HG03064 (cell line): Measurements from ENCODE around the gene FSTL5.

Source experiments
- ATAC-seq: cut with Tn5 transposase; IDR thresholded peaks from one replicate; pipeline ENCODE4 v1.9.1; 2021; ENCODE audit warnings: low read depth; ENCODE audit not compliant: unreplicated experiment

FSTL5 gene

DNA sequence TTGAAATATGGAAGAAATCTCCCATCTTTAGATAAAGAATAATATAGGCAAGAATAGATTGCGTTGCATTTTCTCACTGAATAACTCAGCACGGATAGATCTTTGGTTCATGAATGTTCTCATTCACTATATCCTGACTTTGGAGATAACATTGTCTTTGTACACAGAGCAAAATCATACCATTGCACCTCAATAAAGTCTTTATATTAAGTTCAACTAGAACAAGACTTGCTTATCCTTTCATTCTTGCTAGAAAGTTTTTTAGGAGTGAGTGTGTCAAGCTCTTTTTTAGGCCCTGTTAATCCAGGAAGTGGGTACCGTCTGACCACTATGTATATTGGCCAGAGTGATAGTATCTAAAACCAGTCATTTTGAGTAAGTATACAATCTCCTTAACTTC, 658.7 kb downstream of the FSTL5 start:
- no peak for ATAC-seq

DNA sequence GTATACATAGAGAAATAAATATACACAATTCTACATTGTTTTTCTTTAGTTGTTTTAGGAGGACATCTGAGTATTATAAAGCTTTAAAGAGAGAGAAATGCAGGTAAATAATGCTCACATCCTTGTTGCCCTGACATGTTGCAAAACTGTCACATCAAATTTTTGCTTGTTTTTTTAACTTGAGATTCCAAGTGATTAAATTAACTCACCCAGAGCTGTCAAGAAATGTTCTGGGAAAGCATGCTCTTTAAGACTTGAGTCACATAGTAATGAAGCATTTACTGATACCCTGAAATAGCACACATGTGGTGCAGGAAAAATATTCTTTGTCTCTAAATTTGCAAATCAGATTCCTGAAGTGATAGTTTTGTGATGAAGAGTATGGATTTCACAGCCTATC, 665.6 kb downstream of the FSTL5 start:
- ATAC-seq = no peak

DNA sequence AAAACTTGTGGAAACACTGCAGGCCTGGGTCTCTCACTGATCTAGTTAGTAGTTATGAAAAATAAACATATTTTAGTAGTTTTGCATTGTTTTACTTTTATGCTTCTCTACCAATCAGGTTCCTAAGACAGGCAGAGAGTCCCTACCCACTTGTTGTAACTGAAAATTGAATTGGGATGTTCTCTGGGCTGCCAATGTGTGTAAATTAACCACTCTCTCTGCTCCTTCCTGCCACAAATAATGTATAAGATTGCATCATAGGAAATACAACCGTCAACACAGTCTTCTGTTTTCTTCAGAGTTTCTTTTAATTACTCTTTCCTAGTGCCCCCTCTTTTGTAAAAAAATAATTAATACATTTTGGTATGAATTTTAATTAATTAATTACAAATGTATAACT, 677.3 kb downstream of the FSTL5 start:
- ATAC-seq = no peak

DNA sequence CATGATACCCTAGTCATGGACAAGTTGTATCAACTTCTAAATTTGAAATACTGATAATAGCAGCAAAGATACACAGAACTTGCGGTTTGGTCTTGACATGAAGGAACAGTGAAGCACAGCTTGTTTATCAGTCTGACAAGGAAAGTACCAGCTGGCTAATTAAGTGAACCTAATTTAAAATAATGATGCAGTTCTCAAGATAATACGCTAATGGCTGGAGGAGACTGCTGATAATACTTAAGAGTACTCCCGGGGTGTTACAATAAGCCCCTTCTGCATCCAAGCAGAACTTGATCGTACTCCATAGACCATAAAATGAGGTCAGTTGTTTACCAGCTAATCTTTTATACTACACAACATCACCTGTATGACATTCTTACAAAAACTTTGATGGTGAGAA, 697.5 kb downstream of the FSTL5 start:
- no peak for ATAC-seq

DNA sequence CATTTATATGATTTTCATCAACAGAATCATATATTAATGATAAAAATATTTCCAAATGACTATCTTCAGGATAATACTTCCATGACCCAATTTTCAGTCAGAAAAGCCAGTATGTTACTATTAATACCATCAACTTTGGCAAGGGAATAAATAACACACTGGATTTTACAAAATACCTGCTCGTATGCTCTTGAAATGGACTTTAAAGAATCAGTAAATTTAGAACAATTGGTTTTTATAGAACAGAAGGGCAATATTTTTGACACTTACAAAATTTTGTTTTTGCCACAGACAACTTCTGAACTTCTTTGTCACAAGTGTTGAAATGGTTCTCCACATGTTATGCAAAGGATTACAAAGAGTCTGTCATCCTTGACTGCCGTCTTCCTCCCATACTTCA, 700.4 kb downstream of the FSTL5 start:
- ATAC-seq = no peak

DNA sequence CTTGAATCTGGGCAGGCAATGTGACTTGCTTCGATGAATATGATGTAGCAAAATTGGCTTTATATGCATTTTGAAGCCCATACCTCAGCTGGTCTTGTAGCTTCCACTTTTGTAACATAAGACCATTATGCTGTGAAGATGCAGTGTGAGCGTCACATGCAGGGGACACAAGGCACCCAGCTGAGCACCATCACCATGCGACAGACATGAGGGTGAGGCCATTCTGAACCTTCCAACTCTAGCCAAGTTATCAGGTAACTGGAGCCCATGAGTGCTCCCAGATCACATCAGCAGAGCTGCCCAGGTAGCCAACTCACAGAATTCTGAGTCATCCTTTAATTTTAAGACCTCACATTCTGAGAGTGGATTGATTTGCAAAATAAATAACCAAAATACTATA, 705.9 kb downstream of the FSTL5 start:
- ATAC-seq = no peak

DNA sequence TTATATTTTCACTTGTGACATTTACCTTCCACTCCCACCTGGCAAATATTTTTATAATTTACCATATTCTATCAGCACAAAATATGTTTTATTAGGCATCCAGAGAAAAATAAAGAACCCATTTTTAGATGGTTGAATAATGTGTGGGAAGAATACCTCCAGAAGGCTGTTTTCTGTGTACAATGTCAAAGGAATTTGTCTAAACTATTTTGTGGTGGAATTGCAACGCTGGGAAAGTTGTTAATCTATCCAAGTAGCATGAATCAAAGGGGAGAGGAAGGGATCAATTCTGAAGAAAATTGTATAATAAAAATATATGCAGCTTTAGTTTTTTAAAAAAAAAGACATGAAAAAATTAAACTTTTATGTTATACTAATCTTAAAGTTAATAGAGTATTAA, 706.5 kb downstream of the FSTL5 start:
- no peak for ATAC-seq

DNA sequence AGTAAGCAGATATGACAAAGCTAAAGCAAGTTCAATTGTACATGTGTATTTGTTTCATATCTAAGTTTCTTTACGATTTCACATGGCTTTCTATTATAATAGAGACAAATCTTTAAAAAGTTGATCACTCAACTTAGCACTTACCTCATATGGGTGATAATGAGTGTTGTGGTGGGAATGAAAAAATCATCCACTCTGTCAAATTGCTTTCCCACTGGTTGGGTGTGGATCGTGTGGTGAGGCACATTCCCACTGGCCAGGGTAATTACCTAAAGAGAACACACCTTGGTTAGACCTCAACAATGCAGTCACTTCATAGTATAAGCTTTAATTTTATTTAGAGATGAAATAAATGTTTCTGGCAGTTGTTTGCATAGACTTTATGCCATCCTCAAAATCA, 708.9 kb downstream of the FSTL5 start:
- no peak for ATAC-seq

DNA sequence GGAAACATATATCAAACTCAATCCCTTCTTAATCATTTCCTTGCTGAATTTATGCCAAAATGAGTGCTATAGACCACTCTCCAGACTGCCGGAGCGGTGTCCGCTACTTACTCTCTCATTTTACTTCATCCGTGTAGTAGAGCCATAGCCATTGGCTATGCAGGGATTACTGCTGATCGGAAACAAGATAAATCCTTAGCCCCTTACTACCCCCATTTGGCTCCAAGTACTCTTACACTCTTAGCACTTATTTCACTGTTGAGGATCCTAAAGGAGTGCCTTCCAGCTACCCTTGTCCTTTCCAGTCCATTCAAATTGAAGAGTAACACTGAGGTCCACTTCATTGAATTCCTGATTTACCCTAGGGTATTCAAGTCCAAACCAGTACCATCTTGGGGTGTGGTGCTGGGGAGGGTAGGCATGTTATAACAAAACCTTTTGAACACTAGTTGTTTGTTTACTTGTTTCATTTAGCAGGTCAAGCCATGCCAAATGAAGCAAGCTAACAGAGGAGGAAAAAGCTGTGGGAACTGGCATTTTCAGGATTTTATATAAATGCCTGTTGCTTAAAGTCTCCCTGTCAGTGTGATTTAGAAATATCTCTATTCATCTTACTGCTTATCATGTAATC, 715.1 kb downstream of the FSTL5 start:
- no peak for ATAC-seq

DNA sequence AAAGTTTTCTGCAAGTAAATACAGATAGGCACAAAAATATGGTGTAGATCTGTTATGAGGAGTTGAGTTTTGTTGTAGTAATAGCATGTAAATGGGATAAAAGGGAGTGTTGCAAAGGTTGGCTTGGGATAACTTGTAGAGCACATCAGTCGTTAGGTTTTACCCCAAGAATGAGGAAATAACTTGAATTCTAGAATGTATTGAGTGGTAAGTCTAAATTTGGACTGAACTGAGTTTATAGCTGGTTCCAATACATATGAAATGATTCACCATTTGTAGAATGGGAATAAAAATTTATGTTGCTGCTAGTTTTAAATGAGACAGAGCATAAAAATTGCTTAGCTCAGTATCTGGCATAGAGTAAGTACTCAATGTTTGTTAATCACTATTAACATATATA, 719.2 kb downstream of the FSTL5 start:
- no peak for ATAC-seq

DNA sequence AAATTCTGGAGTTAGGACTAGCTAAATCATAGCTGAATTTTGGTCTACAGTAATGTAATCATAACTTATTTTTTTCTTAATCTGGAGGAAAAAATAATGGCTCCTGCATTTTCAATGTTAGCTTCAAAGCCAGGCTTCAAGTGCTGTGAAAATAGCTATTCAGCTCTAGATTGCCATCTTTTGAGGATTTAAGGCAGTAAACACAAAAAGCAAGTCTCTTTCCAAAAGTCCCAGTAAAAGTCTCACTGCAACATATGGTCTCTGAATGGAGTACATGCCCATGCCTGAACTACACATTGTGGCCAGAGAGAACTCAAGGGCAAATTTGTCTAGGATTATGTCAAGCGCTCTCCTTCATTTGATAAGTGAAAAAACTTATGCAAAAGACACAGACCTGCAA, 720.9 kb downstream of the FSTL5 start:
- ATAC-seq = no peak

DNA sequence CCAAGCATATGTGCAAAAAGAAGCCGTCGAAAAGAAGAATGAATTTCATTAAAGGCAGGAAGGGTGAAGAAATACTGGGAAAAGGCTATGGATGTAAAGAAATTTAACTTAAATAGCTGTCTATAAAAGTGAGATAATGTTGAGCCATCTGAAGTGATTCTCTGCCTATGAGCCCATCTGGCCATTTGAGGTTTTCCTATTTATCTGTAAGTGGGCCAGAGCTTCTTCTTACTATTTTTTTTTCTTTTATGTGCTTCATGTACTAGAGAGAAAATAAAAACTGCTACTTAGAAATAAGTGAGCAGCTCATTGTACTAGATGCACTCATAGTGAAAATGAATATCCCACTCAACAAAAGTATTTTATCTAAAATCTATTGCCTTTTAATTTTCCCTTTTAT, 725.7 kb downstream of the FSTL5 start:
- ATAC-seq = no peak

DNA sequence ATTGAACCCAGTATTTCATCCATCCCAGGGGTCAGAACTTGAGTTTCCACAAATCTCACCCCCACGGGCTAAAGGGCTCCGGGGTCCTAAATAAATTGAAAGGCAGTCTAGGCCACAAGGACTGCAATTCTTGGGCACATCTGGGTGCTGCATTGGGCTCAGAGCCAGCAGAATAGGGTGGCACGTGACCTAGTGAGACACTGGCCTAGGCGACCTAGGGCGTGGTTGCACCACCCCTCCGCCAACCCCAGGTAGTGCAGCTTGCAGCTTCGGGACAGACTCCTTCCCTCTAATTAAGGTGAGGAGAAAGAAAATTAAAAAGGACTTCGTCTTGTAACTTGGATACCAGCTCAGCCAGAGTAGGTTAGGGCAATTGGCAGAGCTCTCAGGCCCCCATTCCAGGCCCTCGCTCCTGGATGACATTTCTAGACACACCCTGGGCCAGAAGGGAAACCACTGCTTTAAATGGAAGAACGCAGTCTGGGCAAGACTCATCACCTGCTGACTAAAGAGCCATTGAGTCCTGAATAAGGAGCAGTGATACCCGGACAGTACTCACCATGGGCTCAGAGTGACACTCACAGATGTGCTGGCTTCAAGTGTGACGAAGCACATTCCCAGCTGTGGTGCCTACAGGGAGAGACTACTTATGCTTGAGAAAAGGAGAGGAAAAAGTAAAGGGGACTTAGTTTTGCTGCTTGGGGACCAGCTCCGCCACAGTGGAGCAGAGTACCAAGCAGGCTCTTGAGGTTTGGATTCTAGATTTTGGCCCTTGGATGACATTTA, 735.4 kb downstream of the FSTL5 start:
- ATAC-seq = no peak

DNA sequence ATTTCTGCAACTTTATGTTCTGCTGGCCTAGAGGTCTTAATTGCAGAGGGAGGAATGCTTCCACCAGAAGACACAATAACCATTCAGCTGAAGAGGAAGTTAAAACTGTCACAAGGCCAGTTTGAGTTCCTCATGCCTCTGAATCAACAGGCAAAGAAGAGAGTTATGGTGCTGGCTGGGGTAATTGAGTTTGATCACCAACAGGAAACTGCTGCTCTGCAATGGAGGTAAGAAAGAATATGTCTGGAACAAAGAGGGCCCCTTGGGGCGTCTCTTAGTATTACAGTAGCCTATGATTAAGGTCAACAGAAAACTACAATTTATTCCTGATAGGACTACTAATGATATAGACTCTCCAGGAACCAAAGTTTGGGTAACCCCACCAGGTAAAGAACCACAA, 744.0 kb downstream of the FSTL5 start:
- no peak for ATAC-seq

DNA sequence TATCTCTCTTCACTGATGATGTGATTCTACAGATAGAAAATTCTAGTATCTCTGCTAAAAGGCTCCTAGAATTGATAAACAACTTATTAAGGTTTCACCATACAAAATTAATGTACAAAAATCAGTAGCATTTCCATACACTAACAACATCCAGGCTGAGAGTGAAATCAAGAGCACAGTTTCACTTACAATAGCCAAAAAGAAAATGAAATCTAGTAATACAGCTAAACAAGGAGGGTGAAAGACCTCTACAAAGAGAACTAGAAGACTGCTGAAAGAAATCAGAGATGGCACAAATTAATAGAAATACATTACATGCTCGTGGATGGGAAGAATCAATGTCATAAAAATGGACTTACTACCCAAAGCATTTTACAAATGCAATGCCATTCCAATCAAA, 751.9 kb downstream of the FSTL5 start:
- no peak for ATAC-seq

DNA sequence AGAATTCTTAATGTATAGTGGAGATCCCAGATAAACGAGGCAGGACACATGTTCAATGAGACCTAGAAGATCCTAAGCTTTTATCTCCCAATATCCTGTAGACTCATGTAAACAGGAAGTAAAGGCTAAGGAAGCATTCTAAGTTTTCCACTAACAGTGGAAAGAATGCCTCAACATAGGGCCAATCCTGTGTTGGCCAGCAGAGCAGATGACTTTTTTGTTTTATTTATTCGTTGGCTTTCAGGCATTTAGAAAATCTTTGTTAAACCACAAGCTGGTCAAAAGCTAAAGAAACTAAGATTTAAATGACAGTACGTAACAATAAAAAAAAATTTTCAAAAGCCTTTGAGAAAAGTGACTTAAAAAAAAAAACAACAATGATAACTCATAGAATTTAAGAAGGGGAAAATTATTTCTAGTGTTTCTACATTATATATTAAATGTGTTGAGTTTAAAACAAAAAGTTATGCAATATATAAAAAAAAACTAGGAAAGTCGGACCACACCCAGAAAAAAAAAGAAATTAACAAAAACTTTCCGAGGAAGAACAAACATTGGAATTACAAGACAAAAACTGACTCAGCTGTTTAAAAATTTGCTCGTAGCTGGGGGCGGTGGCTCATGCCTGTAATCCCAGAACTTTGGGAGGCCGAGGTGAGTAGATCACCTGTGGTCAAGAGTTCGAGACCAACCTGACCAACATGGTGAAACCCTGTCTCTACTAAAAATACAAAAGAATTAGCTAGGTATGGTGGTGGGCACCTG, 759.3 kb downstream of the FSTL5 start:
- no peak for ATAC-seq

DNA sequence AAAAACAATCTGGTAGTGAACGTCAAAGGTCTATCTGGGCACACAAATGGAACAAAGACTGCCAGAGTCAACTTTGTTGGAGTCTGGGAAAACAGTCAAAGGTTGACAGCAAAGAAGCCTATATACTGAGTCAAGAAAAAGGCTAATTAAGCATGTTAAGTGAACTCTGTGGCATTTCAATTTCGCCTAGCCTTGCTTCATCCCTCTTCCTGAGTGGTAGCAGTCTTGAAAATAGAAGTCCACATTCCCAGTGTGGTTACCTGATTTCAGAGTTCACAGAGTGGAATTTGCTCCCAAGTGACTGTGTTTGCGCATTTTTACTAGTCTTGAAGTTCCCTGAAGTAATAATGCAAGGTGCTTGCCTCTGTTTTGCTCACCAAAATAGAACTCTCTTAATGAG, 760.0 kb downstream of the FSTL5 start:
- ATAC-seq = no peak

DNA sequence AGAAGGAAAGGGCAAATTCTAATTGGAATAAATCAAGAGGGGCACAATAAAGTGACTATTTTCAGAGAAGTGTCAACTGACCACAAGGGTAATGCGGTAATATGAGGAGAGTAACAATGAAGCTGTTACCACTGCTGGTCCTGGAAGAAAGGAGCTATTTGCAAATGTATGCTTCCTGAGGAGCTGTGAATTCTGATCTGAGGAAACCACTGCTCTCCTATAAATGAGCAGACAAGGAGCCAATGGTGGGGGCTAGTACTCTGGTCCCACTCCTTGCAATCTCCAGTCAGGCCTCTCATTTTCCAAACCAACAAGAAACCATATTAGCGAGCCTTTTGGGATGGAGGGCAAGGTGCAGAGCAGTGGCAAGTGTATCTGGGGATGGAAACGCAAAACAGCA, 770.2 kb downstream of the FSTL5 start:
- ATAC-seq = no peak

DNA sequence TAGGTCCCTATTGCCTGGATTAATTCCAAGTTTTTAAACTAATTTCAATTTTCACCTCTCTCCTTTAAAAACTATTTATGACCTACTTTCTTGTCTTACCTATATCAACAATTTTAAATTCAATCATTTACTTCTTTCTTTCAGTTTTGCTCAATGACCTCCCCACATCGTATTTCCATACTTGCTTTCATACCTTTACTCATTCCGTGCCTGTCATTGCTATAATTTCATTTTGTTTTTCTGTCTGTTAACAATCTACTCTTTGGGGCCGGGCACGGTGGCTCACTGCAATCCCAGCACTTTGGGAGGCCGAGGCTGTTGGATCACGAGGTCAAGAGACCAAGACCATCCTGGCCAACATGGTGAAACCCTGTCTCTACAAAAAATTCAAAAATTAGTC, 781.1 kb downstream of the FSTL5 start:
- no peak for ATAC-seq

DNA sequence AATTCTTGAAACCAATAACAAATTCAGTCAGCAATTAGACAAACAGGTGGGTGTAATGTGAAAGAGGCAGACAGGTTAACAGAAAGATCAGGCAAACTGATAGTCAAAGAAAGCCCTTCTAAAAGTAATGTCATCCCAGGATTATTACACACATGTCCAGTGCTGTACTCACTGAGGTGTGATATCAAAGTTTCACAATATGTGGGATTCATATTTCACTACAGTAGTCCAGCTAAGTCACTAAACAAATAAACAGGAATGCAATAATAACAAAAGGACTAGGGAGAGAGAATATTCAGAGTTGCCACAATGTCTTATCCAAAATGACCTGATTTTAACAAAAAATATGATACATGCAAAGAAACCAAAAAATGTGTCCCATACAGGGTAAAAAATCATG, 787.5 kb downstream of the FSTL5 start:
- ATAC-seq = no peak

DNA sequence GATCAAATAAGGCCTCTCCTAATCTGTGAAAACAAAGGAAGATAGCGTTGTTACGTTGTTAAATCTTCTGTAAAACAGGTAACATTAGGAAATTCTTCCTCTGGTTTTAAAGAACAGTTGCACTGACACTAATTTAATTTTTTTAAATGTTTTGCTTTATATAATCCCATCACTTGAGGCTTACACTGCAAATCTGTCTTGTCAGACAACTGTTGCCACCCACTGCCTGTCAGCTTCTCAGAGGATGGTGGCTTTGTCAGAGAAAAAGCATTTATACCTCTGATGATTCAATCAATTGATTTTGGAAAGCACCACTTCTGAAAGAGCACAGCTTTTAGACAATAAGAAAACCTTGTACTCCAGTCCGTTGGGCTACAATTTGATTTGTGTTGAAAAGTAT, 799.1 kb downstream of the FSTL5 start:
- no peak for ATAC-seq

DNA sequence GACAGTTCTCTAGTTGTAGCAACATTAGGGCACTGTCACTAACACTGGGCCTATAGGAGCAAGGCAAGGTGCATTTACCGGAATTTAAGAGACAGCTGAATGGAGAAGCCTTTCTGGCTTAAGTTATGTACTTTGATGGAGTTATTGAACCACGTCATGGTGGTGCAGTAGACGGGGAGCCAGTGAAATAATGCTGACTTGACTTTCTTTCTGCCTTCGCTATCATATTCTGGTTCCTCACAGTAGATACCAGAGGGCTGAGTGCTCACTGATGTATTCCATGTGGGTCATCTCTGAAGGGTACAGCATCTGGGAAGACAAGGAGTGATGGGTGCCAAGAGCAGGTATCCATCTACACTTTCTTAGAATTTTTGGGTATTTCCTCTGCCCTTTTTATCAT, 802.8 kb downstream of the FSTL5 start:
- ATAC-seq = no peak
